Karpas-422 (cell line): ENCODE data around the gene KIAA1958. TPM values are rescaled to one million over a fixed set of nuclear protein-coding genes. Genes with fewer than 3 reads are reported as not detected.

Source experiments
- DNase-seq: peaks from one replicate; pipeline ENCODE4 v3.0.0-alpha.2; 2015
- H2AFZ ChIP-seq: fragments of 200-600 bp; sonication (generic); 2 replicates; pipeline ENCODE4 v1.6.1; 2014; ENCODE audit warnings: antibody characterized with exemption, low read length, mixed read lengths
- H3K27ac ChIP-seq: fragments of 200-600 bp; sonication (generic); 2 replicates; pipeline ENCODE4 v1.5.1; 2014; ENCODE audit warnings: mild to moderate bottlenecking, low read length, moderate library complexity
- H3K27me3 ChIP-seq: fragments of 200-600 bp; sonication (generic); 2 replicates; pipeline ENCODE4 v1.6.1; 2014; ENCODE audit warnings: low read length, mixed read lengths
- H3K36me3 ChIP-seq: fragments of 200-600 bp; sonication (generic); 2 replicates; pipeline ENCODE4 v1.6.1; 2014; ENCODE audit warnings: low read length, mixed read lengths; ENCODE audit not compliant: insufficient read depth
- H3K4me1 ChIP-seq: fragments of 200-600 bp; sonication (generic); 2 replicates; pipeline ENCODE4 v1.6.1; 2014; ENCODE audit warnings: mild to moderate bottlenecking, low read length, mixed read lengths
- H3K4me2 ChIP-seq: fragments of 200-600 bp; sonication (generic); 2 replicates; pipeline ENCODE4 v1.6.1; 2014; ENCODE audit warnings: low read length, low read depth, mild to moderate bottlenecking; ENCODE audit not compliant: poor library complexity, severe bottlenecking
- H3K4me3 ChIP-seq: fragments of 200-600 bp; sonication (generic); 2 replicates; pipeline ENCODE4 v1.5.1; 2014; ENCODE audit warnings: mild to moderate bottlenecking, antibody characterized with exemption, low read length, mixed read lengths
- H3K79me2 ChIP-seq: fragments of 200-600 bp; sonication (generic); 2 replicates; pipeline ENCODE4 v1.6.1; 2014; ENCODE audit warnings: mild to moderate bottlenecking, low read length, mixed read lengths
- H3K9ac ChIP-seq: fragments of 200-600 bp; sonication (generic); 2 replicates; pipeline ENCODE4 v1.6.0; 2014; ENCODE audit warnings: low read length
- H3K9me2 ChIP-seq: fragments of 200-600 bp; sonication (generic), shearing (Covaris generic); replicated peaks from 2 replicates; pipeline ENCODE4 v1.6.0; 2014; ENCODE audit warnings: mild to moderate bottlenecking, low read length, moderate library complexity; ENCODE audit not compliant: insufficient read depth
- H3K9me3 ChIP-seq: fragments of 300-700, 200-600 bp; sonication (generic); 2 replicates; pipeline ENCODE4 v1.6.1; 2014; ENCODE audit warnings: low read length, mixed read lengths
- H4K20me1 ChIP-seq: fragments of 200-600 bp; sonication (generic); 2 replicates; pipeline ENCODE4 v1.6.1; 2014; ENCODE audit warnings: mild to moderate bottlenecking, antibody characterized with exemption, low read length, low read depth; ENCODE audit not compliant: insufficient read depth
- total RNA-seq: library from RNA; depleted of rRNA; stranded (reverse); fragments of >200 nt; shearing (Covaris generic); gene quantifications from 2 replicates; pipeline ENCODE4 v1.2.3, GENCODE V29; 2014; ENCODE audit warnings: low replicate concordance

KIAA1958 gene
- total RNA-seq, 1 experiment from 2014 or later, result 44.7 TPM

GRCh38 chr9:112535301-112535700 lies 48.7 kb downstream of the KIAA1958 start:
- Histone ChIP-seq H3K27me3 (no peaks in the 10 kb centered on the region), H3K36me3 (peaks cover 6% of the 10 kb centered on the region; the same call in 1 of the 2 replicates), H3K4me3 (no peak overlapping the region), H3K79me2 (peaks cover 99% of the 10 kb centered on the region), H3K9me3 (no peaks in the 10 kb centered on the region), H4K20me1 (no peaks in the 10 kb centered on the region), H2AFZ (no peak overlapping the region), H3K4me2 (no peak overlapping the region), H3K4me1 (peaks cover 27% of the 10 kb centered on the region), H3K27ac (0 out of 2 replicates have a peak overlapping the region, but pooled peaks have one; percentile 10), H3K9ac (no peak overlapping the region), H3K9me2 (no peaks in the 10 kb centered on the region)
- DNase-seq, result no peak

DNA sequence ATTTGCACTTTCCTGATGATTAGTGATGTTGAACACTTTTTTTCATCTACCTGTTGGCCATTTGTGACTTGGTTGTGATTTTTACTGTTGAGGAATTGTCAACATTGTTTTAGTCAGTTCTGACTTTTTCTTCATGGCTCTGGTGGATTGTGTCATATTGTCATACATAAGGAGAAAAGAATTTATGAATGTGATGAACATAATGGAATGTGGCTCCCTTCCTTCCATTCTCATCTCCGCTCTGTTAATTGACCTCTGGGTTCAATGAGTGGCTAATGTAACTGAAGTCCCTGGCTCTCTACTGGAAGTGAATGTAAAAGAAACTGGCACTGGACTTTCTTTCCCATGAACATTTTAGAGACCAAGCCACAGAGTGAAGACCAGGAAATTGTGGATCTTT lies 49.2 kb downstream of the KIAA1958 start:
- Histone ChIP-seq H3K4me1 (peaks cover 27% of the 10 kb centered on the region), H3K9me2 (no peaks in the 10 kb centered on the region), H3K27ac (no peak overlapping the region), H3K36me3 (peaks cover 6% of the 10 kb centered on the region; the same call in 1 of the 2 replicates), H2AFZ (no peak overlapping the region), H3K27me3 (no peaks in the 10 kb centered on the region), H3K79me2 (peaks cover 99% of the 10 kb centered on the region), H3K4me3 (no peak overlapping the region), H4K20me1 (no peaks in the 10 kb centered on the region), H3K4me2 (no peak overlapping the region), H3K9me3 (no peaks in the 10 kb centered on the region), H3K9ac (no peak overlapping the region)
- DNase-seq, result no peak

- no peaks in the 10 kb centered on the region for H3K27me3 ChIP-seq
- H3K9ac ChIP-seq, result no peak overlapping the region
- no peak overlapping the region for H2AFZ ChIP-seq
- no peak overlapping the region for H3K27ac ChIP-seq
- H3K4me3 ChIP-seq, result no peak overlapping the region
- H3K9me3 ChIP-seq, result no peaks in the 10 kb centered on the region
- DNase-seq, result no peak
- peaks cover 6% of the 10 kb centered on the region; the same call in 1 of the 2 replicates for H3K36me3 ChIP-seq
- H4K20me1 ChIP-seq, result no peaks in the 10 kb centered on the region
- no peak overlapping the region for H3K4me2 ChIP-seq
- peaks cover 97% of the 10 kb centered on the region for H3K79me2 ChIP-seq
- H3K4me1 ChIP-seq, result peaks cover 21% of the 10 kb centered on the region
- H3K9me2 ChIP-seq, result no peaks in the 10 kb centered on the region
These were observed 50.9 kb downstream of the KIAA1958 start for GRCh38 chr9:112537561-112537960.

DNA sequence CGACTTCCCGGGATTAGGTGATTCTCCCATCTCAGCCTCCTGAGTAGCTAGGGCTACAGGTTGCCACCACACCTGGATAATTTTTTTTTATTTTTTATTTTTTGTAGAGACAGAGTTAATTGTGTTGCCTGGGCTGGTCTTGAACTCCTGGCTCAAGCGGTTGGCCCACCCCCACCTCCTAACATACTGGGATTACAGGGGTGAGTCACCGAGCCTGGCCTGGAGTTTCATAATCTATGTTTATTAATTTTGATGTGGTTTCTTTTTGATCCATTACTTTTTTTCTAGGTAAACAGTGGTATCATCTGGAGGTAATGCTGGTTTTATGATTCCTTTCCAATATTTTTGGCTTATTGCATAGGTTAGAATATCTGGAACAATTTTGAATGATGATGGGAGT lies 54.2 kb downstream of the KIAA1958 start:
- H4K20me1 ChIP-seq, result no peaks in the 10 kb centered on the region
- no peak overlapping the region for H3K9ac ChIP-seq
- no peak overlapping the region for H3K27ac ChIP-seq
- no peaks in the 10 kb centered on the region for H3K27me3 ChIP-seq
- H3K4me2 ChIP-seq, result no peak overlapping the region
- H2AFZ ChIP-seq, result no peak overlapping the region
- H3K9me2 ChIP-seq, result no peaks in the 10 kb centered on the region
- H3K9me3 ChIP-seq, result no peaks in the 10 kb centered on the region
- H3K4me3 ChIP-seq, result no peak overlapping the region
- H3K4me1 ChIP-seq, result peaks cover 29% of the 10 kb centered on the region
- H3K79me2 ChIP-seq, result peaks cover 98% of the 10 kb centered on the region
- H3K36me3 ChIP-seq, result peaks cover 6% of the 10 kb centered on the region; the same call in 1 of the 2 replicates
- DNase-seq, result no peak

DNA sequence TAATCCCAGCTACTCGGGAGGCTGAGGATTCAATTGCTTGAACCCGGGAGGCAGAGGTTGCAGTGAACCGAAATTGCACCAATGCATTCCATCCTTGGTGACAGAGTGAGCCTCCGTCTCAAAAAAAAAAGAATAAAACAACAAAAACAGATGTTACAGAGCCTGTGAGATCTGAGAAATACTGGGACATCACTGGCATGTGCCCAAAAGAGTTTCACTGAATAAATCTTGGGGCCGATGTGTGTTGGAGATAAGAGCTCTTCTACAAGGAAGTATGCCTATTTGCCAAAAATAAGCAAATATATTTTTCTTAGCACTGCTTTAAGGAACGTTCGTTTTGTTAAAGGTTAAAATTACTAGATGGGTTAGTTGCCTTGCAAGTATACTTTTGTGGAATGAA lies 55.1 kb downstream of the KIAA1958 start:
- Histone ChIP-seq H3K27me3 (no peaks in the 10 kb centered on the region), H3K79me2 (peaks cover 98% of the 10 kb centered on the region), H3K4me1 (peaks cover 37% of the 10 kb centered on the region), H3K36me3 (peaks cover 1% of the 10 kb centered on the region; the same call in 1 of the 2 replicates), H3K9ac (no peak overlapping the region), H3K9me3 (no peaks in the 10 kb centered on the region), H3K9me2 (no peaks in the 10 kb centered on the region), H3K4me2 (no peak overlapping the region), H3K27ac (no peak overlapping the region), H4K20me1 (no peaks in the 10 kb centered on the region), H3K4me3 (no peak overlapping the region), H2AFZ (no peak overlapping the region)
- no peak for DNase-seq

GRCh38 chr9:112542593-112543292 lies 56.1 kb downstream of the KIAA1958 start:
- Histone ChIP-seq H3K4me3 (no peak overlapping the region), H3K9ac (no peak overlapping the region), H3K4me2 (no peak overlapping the region), H4K20me1 (no peaks in the 10 kb centered on the region), H3K9me3 (no peaks in the 10 kb centered on the region), H3K79me2 (peaks cover 94% of the 10 kb centered on the region), H3K27ac (no peak overlapping the region), H3K36me3 (no peaks in the 10 kb centered on the region), H3K4me1 (peaks cover 37% of the 10 kb centered on the region), H3K27me3 (no peaks in the 10 kb centered on the region), H3K9me2 (no peaks in the 10 kb centered on the region), H2AFZ (no peak overlapping the region)
- no peak for DNase-seq

- Histone ChIP-seq H4K20me1 (no peaks in the 10 kb centered on the region), H3K9me3 (no peaks in the 10 kb centered on the region), H3K4me3 (no peak overlapping the region), H3K79me2 (peaks cover 94% of the 10 kb centered on the region), H3K4me2 (no peak overlapping the region), H3K9ac (no peak overlapping the region), H3K9me2 (no peaks in the 10 kb centered on the region), H3K27me3 (no peaks in the 10 kb centered on the region), H3K27ac (no peak overlapping the region), H2AFZ (no peak overlapping the region), H3K4me1 (peaks cover 46% of the 10 kb centered on the region), H3K36me3 (no peaks in the 10 kb centered on the region)
- no peak for DNase-seq
These were observed 57.9 kb downstream of the KIAA1958 start for GRCh38 chr9:112544477-112544876.

DNA sequence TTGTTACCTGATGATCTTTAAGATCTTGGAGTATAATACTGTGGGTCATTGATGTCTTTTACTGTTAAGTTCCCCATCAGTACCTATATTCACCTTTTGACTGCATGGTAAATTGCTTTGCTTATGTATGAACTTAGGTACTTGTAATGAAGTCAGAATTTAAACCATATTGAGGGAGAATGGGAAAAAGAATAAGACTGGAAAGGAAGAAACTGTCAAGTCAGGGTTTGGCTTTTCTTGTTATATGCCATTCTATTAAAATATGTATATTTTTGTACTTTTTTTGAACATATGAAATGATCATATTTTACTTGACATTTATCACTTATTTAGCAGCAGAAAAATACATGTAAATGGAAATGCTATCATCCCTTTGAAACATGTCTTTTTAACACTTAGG lies 58.6 kb downstream of the KIAA1958 start:
- Histone ChIP-seq H3K79me2 (peaks cover 94% of the 10 kb centered on the region), H3K27ac (no peak overlapping the region), H3K4me2 (no peak overlapping the region), H3K9ac (no peak overlapping the region), H3K9me2 (no peaks in the 10 kb centered on the region), H4K20me1 (no peaks in the 10 kb centered on the region), H3K27me3 (no peaks in the 10 kb centered on the region), H3K4me3 (no peak overlapping the region), H3K4me1 (peaks cover 54% of the 10 kb centered on the region), H2AFZ (no peak overlapping the region), H3K9me3 (no peaks in the 10 kb centered on the region), H3K36me3 (no peaks in the 10 kb centered on the region)
- DNase-seq, result no peak
